SK-N-SH (cell line): ENCODE data around the gene CD2AP. TPM values are rescaled to one million over a fixed set of nuclear protein-coding genes. Genes with fewer than 3 reads are reported as not detected.

Experiments used
- CTCF ChIA-PET: fragments of 300-600, 350-600 bp; formaldehyde crosslinking; extraction: SDS; loops from one replicate; lab custom pipeline; 2021; lab: Yijun Ruan, JAX
- POLR2A ChIA-PET: fragments of 350-600 bp; sonication (Branson Sonifier 250); formaldehyde crosslinking; extraction: SDS; loops from one replicate; lab custom pipeline; 2020; ENCODE audit warnings: antibody characterized with exemption, inconsistent platforms; lab: Yijun Ruan, JAX
- DNase-seq: peaks from one replicate; pipeline ENCODE4 v3.0.0; 2012
- H2AFZ ChIP-seq: fragments of 200-600 bp; sonication (generic); 2 replicates; pipeline ENCODE4 v1.8.1; 2016; ENCODE audit warnings: antibody characterized with exemption, mild to moderate bottlenecking, low read depth
- H3F3A ChIP-seq: fragments of 200-600 bp; sonication (generic); replicated peaks from 2 replicates; pipeline ENCODE3; 2016; ENCODE audit warnings: antibody characterized with exemption, mild to moderate bottlenecking; ENCODE audit not compliant: insufficient read depth
- H3K27ac ChIP-seq, 2 experiments: fragments of 200-500 bp in 1 of 2; fragments of 200-600 bp in 1 of 2; sonication (Bioruptor generic) in 1 of 2; sonication (generic), shearing (Covaris generic) in 1 of 2; 2 replicates each; pipeline versions ENCODE4 v1.5.1 to v1.6.1; 2014 to 2016; ENCODE audit warnings: low read depth in 2 of 2, inconsistent platforms in 1 of 2, low read length in 1 of 2, mild to moderate bottlenecking in 1 of 2, mixed read lengths in 1 of 2
- H3K27me3 ChIP-seq: fragments of 200-600 bp; sonication (generic), shearing (Covaris generic); 2 replicates; pipeline ENCODE4 v1.6.1; 2016; ENCODE audit warnings: mixed run types; ENCODE audit not compliant: insufficient read depth
- H3K36me3 ChIP-seq, 2 experiments: fragments of 200-500 bp in 1 of 2; fragments of 200-600 bp in 1 of 2; sonication (Bioruptor generic) in 1 of 2; sonication (generic) in 1 of 2; replicated peaks in 1 of 2; 2 replicates each; pipeline versions ENCODE3 to v1.5.1; 2014 to 2016; ENCODE audit warnings: low read length in 1 of 2, mild to moderate bottlenecking in 1 of 2; ENCODE audit not compliant: insufficient read depth in 2 of 2, control insufficient read depth in 1 of 2
- H3K4me1 ChIP-seq, 2 experiments: fragments of 200-500 bp in 1 of 2; fragments of 200-600 bp in 1 of 2; sonication (Bioruptor generic) in 1 of 2; sonication (generic), shearing (Covaris generic) in 1 of 2; 2 replicates each; pipeline versions ENCODE4 v1.5.1 to v1.6.1; 2014 to 2016; ENCODE audit warnings: low read depth in 1 of 2, low read length in 1 of 2, mixed run types in 1 of 2; ENCODE audit not compliant: insufficient read depth in 2 of 2, control insufficient read depth in 1 of 2
- H3K4me2 ChIP-seq: fragments of 200-600 bp; sonication (generic), shearing (Covaris generic); 2 replicates; pipeline ENCODE4 v1.6.1; 2017; ENCODE audit warnings: mixed run types
- H3K4me3 ChIP-seq, 2 experiments: fragments of 200-500 bp in 1 of 2; fragments of 200-600 bp in 1 of 2; sonication (Bioruptor generic) in 1 of 2; sonication (generic), shearing (Covaris generic) in 1 of 2; 2 replicates each; pipeline versions ENCODE4 v1.5.1 to v1.8.1; 2014 to 2016; ENCODE audit warnings: low read depth in 2 of 2, inconsistent platforms in 1 of 2, low read length in 1 of 2, mild to moderate bottlenecking in 1 of 2, mixed read lengths in 1 of 2, moderate library complexity in 1 of 2
- H3K79me2 ChIP-seq: fragments of 200-600 bp; sonication (generic); 2 replicates; pipeline ENCODE4 v1.8.1; 2017; ENCODE audit warnings: mild to moderate bottlenecking; ENCODE audit not compliant: insufficient read depth
- H3K9ac ChIP-seq: fragments of 200-600 bp; sonication (generic); 2 replicates; pipeline ENCODE4 v1.6.1; 2017; ENCODE audit warnings: mixed run types
- H3K9me2 ChIP-seq: fragments of 200-600 bp; sonication (generic); 2 replicates; pipeline ENCODE4 v1.6.1; 2017; ENCODE audit warnings: mixed run types
- H3K9me3 ChIP-seq: fragments of 200-600 bp; sonication (generic); 2 replicates; pipeline ENCODE4 v1.6.1; 2017; ENCODE audit warnings: mixed run types, mild to moderate bottlenecking, moderate library complexity
- H4K20me1 ChIP-seq: fragments of 200-600 bp; sonication (generic); 2 replicates; pipeline ENCODE4 v1.6.1; 2017; ENCODE audit warnings: mild to moderate bottlenecking, mixed run types; ENCODE audit not compliant: insufficient read depth
- CHD2 ChIP-seq: fragments of 150-350 bp; IDR thresholded peaks from 2 replicates; pipeline ENCODE4 v1.6.1; 2018; ENCODE audit warnings: low read length; ENCODE audit not compliant: partially characterized antibody
- CTCF ChIP-seq: fragments of 200-600 bp; sonication (generic); IDR thresholded peaks from 2 replicates; pipeline ENCODE4 v1.6.1; 2017; ENCODE audit warnings: antibody characterized with exemption, mild to moderate bottlenecking, moderate library complexity
- ELF1 ChIP-seq: IDR thresholded peaks from 2 replicates; pipeline ENCODE4 v1.4.0; 2012
- FOSL2 ChIP-seq: IDR thresholded peaks from 2 replicates; pipeline ENCODE4 v1.4.0; 2012; ENCODE audit warnings: low read depth, mild to moderate bottlenecking, moderate library complexity, borderline replicate concordance
- FOXM1 ChIP-seq: IDR thresholded peaks from 2 replicates; pipeline ENCODE4 v1.4.0; 2012; ENCODE audit warnings: low read depth, mild to moderate bottlenecking
- GABPA ChIP-seq: IDR thresholded peaks from 2 replicates; pipeline ENCODE4 v1.4.0; 2012; ENCODE audit warnings: low read depth, mild to moderate bottlenecking
- IRF3 ChIP-seq: fragments of 150-350 bp; IDR thresholded peaks from 2 replicates; pipeline ENCODE4 v1.6.1; 2016; ENCODE audit warnings: mild to moderate bottlenecking, low read depth, low read length
- JUND ChIP-seq: IDR thresholded peaks from 2 replicates; pipeline ENCODE4 v1.4.0; 2012
- MEF2A ChIP-seq: IDR thresholded peaks from 2 replicates; pipeline ENCODE4 v1.4.0; 2012; ENCODE audit warnings: low read depth, borderline replicate concordance
- MXI1 ChIP-seq: IDR thresholded peaks from 2 replicates; pipeline ENCODE4 v1.6.1; 2012; ENCODE audit warnings: mild to moderate bottlenecking, low read depth, low read length, improper control_type of control experiment
- NRF1 ChIP-seq: IDR thresholded peaks from 2 replicates; pipeline ENCODE4 v1.6.1; 2012; ENCODE audit warnings: low read depth, mild to moderate bottlenecking, low read length
- RCOR1 ChIP-seq: fragments of 150-350 bp; IDR thresholded peaks from 2 replicates; pipeline ENCODE4 v1.6.1; 2017; ENCODE audit warnings: antibody characterized with exemption, low read length
- REST ChIP-seq: IDR thresholded peaks from 2 replicates; pipeline ENCODE4 v1.6.1; 2012; ENCODE audit warnings: mild to moderate bottlenecking, low read depth, low read length, moderate library complexity
- RFX5 ChIP-seq: IDR thresholded peaks from 2 replicates; pipeline ENCODE4 v1.6.1; 2012; ENCODE audit warnings: mild to moderate bottlenecking, improper control_type of control experiment, low read length
- SIN3A ChIP-seq: IDR thresholded peaks from 2 replicates; pipeline ENCODE4 v1.6.1; 2012; ENCODE audit warnings: low read depth, mild to moderate bottlenecking, low read length, moderate library complexity, borderline replicate concordance
- SMC3 ChIP-seq: IDR thresholded peaks from 2 replicates; pipeline ENCODE4 v1.6.1; 2012; ENCODE audit warnings: low read depth, low read length, improper control_type of control experiment
- TAF1 ChIP-seq: IDR thresholded peaks from 2 replicates; pipeline ENCODE4 v1.6.1; 2012; ENCODE audit warnings: low read depth, mild to moderate bottlenecking, low read length, moderate library complexity, borderline replicate concordance
- TCF12 ChIP-seq: IDR thresholded peaks from 2 replicates; pipeline ENCODE4 v1.4.0; 2012
- USF1 ChIP-seq: IDR thresholded peaks from 2 replicates; pipeline ENCODE4 v1.4.0; 2012; ENCODE audit warnings: low read depth, borderline replicate concordance
- USF2 ChIP-seq: fragments of 150-350 bp; IDR thresholded peaks from 2 replicates; pipeline ENCODE4 v1.6.1; 2017; ENCODE audit warnings: antibody characterized with exemption, low read length, low read depth, borderline replicate concordance
- WGBS: methylation state at CpG from one replicate; pipeline ENCODE4 v1.1.6; 2017; ENCODE audit warnings: low lambda C conversion rate; 5-methylcytosine and 5-hydroxymethylcytosine counted together
- polyA plus RNA-seq, 3 experiments: library from polyadenylated mRNA; depleted of rRNA; stranded (reverse); fragments of >200 nt; gene quantifications; 2 replicates each; pipeline ENCODE4 v1.2.3, GENCODE V29; 2012

Gene CD2AP
- polyA plus RNA-seq, 1 of the 3 experiments (the other 2 are of a cell fraction): 1.6 TPM

- Histone ChIP-seq H3K9me3 (no peaks in the 10 kb centered on the region), H3K79me2 (peaks cover 8% of the 10 kb centered on the region; the same call in 1 of the 2 replicates), H3K4me3 (no peak overlapping the region), H2AFZ (no peak overlapping the region), H3K27me3 (no peaks in the 10 kb centered on the region), H3K9ac (no peak overlapping the region), H3K9me2 (no peaks in the 10 kb centered on the region), H3F3A (no peaks in the 10 kb centered on the region), H3K36me3 (peaks cover 5 to 20% of the 10 kb centered on the region in 2 experiments), H3K27ac (no peak overlapping the region), H3K4me2 (no peak overlapping the region), H3K4me1 (no peaks in the 10 kb centered on the region; a peak in 1 of 4 replicates), H4K20me1 (no peaks in the 10 kb centered on the region)
- POLR2A ChIA-PET: no interaction called here
- CTCF ChIA-PET: no interaction called here
- no peak for DNase-seq
- TF ChIP-seq GABPA (no peak), RCOR1 (no peak), MEF2A (no peak), RFX5 (no peak), SMC3 (no peak), CHD2 (no peak), CTCF (no peak), IRF3 (no peak), SIN3A (no peak), FOXM1 (no peak), ELF1 (no peak), MXI1 (no peak), NRF1 (no peak)
These were observed 56.5 kb downstream of the CD2AP start for GRCh38 chr6:47534063-47534462.

GRCh38 chr6:47535316-47536225, 58.0 kb downstream of the CD2AP start:
- H3K36me3 ChIP-seq: peaks cover 5 to 20% of the 10 kb centered on the region in 2 experiments
- ChIA-PET CTCF (interaction anchor here (0.6 kb wide), 1 partner anchor 63 kb away, joined by 3 read pairs; no protein-coding TSS in a partner anchor), POLR2A (no interaction called here)
- H3K79me2 ChIP-seq: no peaks in the 10 kb centered on the region
- H3K4me2 ChIP-seq: no peak overlapping the region
- H3K27me3 ChIP-seq: no peaks in the 10 kb centered on the region
- H3K9ac ChIP-seq: no peak overlapping the region
- H2AFZ ChIP-seq: no peak overlapping the region
- H4K20me1 ChIP-seq: no peaks in the 10 kb centered on the region
- H3K9me3 ChIP-seq: no peaks in the 10 kb centered on the region
- no peaks in the 10 kb centered on the region for H3F3A ChIP-seq
- no peaks in the 10 kb centered on the region; a peak in 1 of 4 replicates for H3K4me1 ChIP-seq
- WGBS: 91% methylated on average over 2 of the region's 2 CpGs
- H3K27ac ChIP-seq: no peak overlapping the region
- DNase-seq: no peak
- H3K4me3 ChIP-seq: no peak overlapping the region
- H3K9me2 ChIP-seq: no peaks in the 10 kb centered on the region
- no peak for TF ChIP-seq USF2
- TF ChIP-seq MXI1: no peak
- TF ChIP-seq USF1: no peak
- TF ChIP-seq FOSL2: no peak
- TF ChIP-seq REST: no peak
- TF ChIP-seq TAF1: no peak
- TF ChIP-seq JUND: no peak
- TF ChIP-seq FOXM1: no peak
- no peak for TF ChIP-seq TCF12
